Activated CD4-positive, alpha-beta T cell treated with anti-CD3 and anti-CD28 coated beads, Interleukin-2, amount 10 ng/mL, durations not matched to agents 7 days and 5 days (primary cell): ENCODE measurements around the gene TMEM139. TPM values are rescaled to one million over a fixed set of nuclear protein-coding genes. Genes with fewer than 3 reads are reported as not detected.

Experiments
- CTCF ChIA-PET: fragments of 350-600 bp; sonication (Branson Sonifier 250); formaldehyde crosslinking; loops from one replicate; lab custom pipeline; 2021; ENCODE audit warnings: antibody characterized with exemption; lab: Charles Lee
- POLR2A ChIA-PET: fragments of 350-600 bp; sonication (Branson Sonifier 250); formaldehyde crosslinking; loops from one replicate; lab custom pipeline; 2021; ENCODE audit warnings: antibody characterized with exemption; lab: Charles Lee
- DNase-seq: peaks from one replicate; pipeline ENCODE4 v3.0.0-alpha.2; 2020
- H3K27ac Mint-ChIP-seq: one replicate; pipeline ENCODE4 v1.8.0; 2021; ENCODE audit warnings: mild to moderate bottlenecking, moderate library complexity, mixed read lengths
- H3K27me3 Mint-ChIP-seq: one replicate; pipeline ENCODE4 v1.8.0; 2021; ENCODE audit warnings: mixed read lengths
- H3K36me3 Mint-ChIP-seq: one replicate; pipeline ENCODE4 v1.8.0; 2021; ENCODE audit warnings: low read depth, mixed read lengths
- H3K4me1 Mint-ChIP-seq: one replicate; pipeline ENCODE4 v1.8.0; 2021; ENCODE audit warnings: mixed read lengths
- H3K4me3 Mint-ChIP-seq: one replicate; pipeline ENCODE4 v1.8.0; 2021; ENCODE audit warnings: mild to moderate bottlenecking, moderate library complexity, mixed read lengths
- H3K9me3 Mint-ChIP-seq: one replicate; pipeline ENCODE4 v1.8.0; 2021; ENCODE audit warnings: mixed read lengths
- total RNA-seq, 2 experiments: library from RNA; stranded (reverse); gene quantifications; one replicate each; pipeline ENCODE4 v1.2.3, GENCODE V29; 2021

Gene TMEM139
- total RNA-seq, 2 experiments from 2014 or later: 0.29 to 0.57 TPM

DNA sequence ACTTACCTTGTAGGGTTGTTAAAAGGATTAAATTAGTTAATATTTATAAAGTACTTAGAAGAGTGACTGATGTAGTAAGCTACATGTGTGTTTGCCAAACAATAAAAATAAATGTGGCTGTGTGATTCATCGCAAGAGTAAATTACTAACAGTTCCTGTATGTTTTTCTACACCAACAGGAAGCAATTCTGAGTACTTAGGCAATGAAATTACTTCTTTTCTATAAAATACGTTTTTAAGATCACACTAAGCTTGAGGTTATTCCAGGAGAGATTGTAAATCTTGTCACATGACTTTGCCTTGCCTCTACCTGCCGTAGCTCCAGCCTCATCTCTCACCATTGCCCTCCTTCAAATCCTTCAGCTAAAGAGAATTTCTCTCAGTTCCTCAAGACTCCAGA is 39.6 kb upstream of the TMEM139 start:
- Mint-ChIP-seq H3K27me3 (no peaks in the 10 kb centered on the region), H3K9me3 (peaks cover 35% of the 10 kb centered on the region), H3K27ac (peak overlapping the region; percentile 82), H3K36me3 (peaks cover 40% of the 10 kb centered on the region), H3K4me3 (peak overlapping the region; percentile 35), H3K4me1 (peaks cover 87% of the 10 kb centered on the region)
- POLR2A ChIA-PET: interaction anchor here (0.6 to 1.1 kb wide), 3 partner anchors 18 to 127 kb away, joined by 3 to 5 read pairs (median 4); partner anchors contain the start of gene GSTK1
- CTCF ChIA-PET: interaction anchor here (0.9 to 1.6 kb wide), 4 partner anchors 14 to 437 kb away, joined by 3 read pairs; no protein-coding TSS in a partner anchor
- no peak for DNase-seq

GRCh38 chr7:143247372-143247771 is 37.4 kb upstream of the TMEM139 start:
- Mint-ChIP-seq H3K36me3 (peaks cover 59% of the 10 kb centered on the region), H3K9me3 (peaks cover 48% of the 10 kb centered on the region), H3K27ac (peak overlapping the region; percentile 34), H3K27me3 (no peaks in the 10 kb centered on the region), H3K4me3 (no peak overlapping the region), H3K4me1 (peaks cover 89% of the 10 kb centered on the region)
- CTCF ChIA-PET: interaction anchor here (0.6 to 1.2 kb wide), 3 partner anchors 52 to 122 kb away, joined by 3 read pairs; no protein-coding TSS in a partner anchor
- POLR2A ChIA-PET: no interaction called here
- DNase-seq: no peak

- POLR2A ChIA-PET: interaction anchor here (0.6 kb wide), 1 partner anchor 31 kb away, joined by 4 read pairs; no protein-coding TSS in a partner anchor
- no peak for DNase-seq
- Mint-ChIP-seq H3K27ac (peak overlapping the region; percentile 60), H3K36me3 (peaks cover 69% of the 10 kb centered on the region), H3K27me3 (no peaks in the 10 kb centered on the region), H3K4me1 (peaks cover 88% of the 10 kb centered on the region), H3K4me3 (no peak overlapping the region), H3K9me3 (peaks cover 59% of the 10 kb centered on the region)
- CTCF ChIA-PET: interaction anchor here (0.6 to 5.0 kb wide), 5 partner anchors 8 to 131 kb away, joined by 3 to 23 read pairs (median 3); no protein-coding TSS in a partner anchor
Measured at GRCh38 chr7:143248761-143249354, 35.9 kb upstream of the TMEM139 start.

GRCh38 chr7:143250199-143250598 is 34.6 kb upstream of the TMEM139 start:
- Mint-ChIP-seq H3K36me3 (peaks cover 73% of the 10 kb centered on the region), H3K27me3 (no peaks in the 10 kb centered on the region), H3K4me1 (peaks cover 86% of the 10 kb centered on the region), H3K27ac (peak overlapping the region; percentile 88), H3K4me3 (peak overlapping the region; percentile 10), H3K9me3 (peaks cover 61% of the 10 kb centered on the region)
- ChIA-PET POLR2A (no interaction called here), CTCF (interaction anchor here (1.3 to 5.0 kb wide), 4 partner anchors 10 to 60 kb away, joined by 3 to 23 read pairs (median 7); no protein-coding TSS in a partner anchor)
- DNase-seq: no peak

DNA sequence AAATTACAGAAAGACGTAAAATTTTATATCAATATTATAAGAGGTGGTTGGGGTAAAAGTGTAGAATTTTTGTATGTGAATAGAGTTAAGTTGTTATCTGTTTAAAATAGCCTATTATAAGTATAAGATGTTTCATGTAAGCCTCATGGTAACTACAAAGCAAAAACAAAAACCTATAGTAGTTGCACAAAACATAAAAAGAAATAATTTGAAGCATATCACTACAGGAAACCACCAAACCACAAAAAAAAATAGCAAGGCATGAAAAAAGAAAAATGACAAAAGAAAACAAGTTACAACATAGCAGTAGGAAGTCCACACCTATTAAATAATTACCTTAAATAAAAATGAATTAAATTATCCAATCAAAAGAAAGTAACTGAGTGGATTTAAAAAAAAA is 33.9 kb upstream of the TMEM139 start:
- Mint-ChIP-seq H3K36me3 (peaks cover 71% of the 10 kb centered on the region), H3K27me3 (no peaks in the 10 kb centered on the region), H3K27ac (peak overlapping the region; percentile 88), H3K4me3 (peak overlapping the region; percentile 10), H3K4me1 (peaks cover 86% of the 10 kb centered on the region), H3K9me3 (peaks cover 60% of the 10 kb centered on the region)
- no peak for DNase-seq
- ChIA-PET CTCF (interaction anchor here (1.3 to 5.0 kb wide), 5 partner anchors 10 to 59 kb away, joined by 3 to 23 read pairs (median 4); no protein-coding TSS in a partner anchor), POLR2A (no interaction called here)

GRCh38 chr7:143252006-143252405 is 32.8 kb upstream of the TMEM139 start:
- H3K27me3 Mint-ChIP-seq: no peaks in the 10 kb centered on the region
- H3K36me3 Mint-ChIP-seq: peaks cover 66% of the 10 kb centered on the region
- peaks cover 54% of the 10 kb centered on the region for H3K9me3 Mint-ChIP-seq
- peak overlapping the region; percentile 88 for H3K27ac Mint-ChIP-seq
- POLR2A ChIA-PET: no interaction called here
- CTCF ChIA-PET: interaction anchor here (1.3 to 5.0 kb wide), 3 partner anchors 9 to 27 kb away, joined by 4 to 23 read pairs (median 10); no protein-coding TSS in a partner anchor
- DNase-seq: peak; percentile 33
- H3K4me3 Mint-ChIP-seq: no peak overlapping the region
- H3K4me1 Mint-ChIP-seq: peaks cover 84% of the 10 kb centered on the region

GRCh38 chr7:143255564-143255963 is 29.2 kb upstream of the TMEM139 start:
- no peaks in the 10 kb centered on the region for H3K27me3 Mint-ChIP-seq
- POLR2A ChIA-PET: interaction anchor here (0.6 to 1.1 kb wide), 2 partner anchors 8 to 42 kb away, joined by 3 read pairs; partner anchors contain the start of gene GSTK1
- H3K9me3 Mint-ChIP-seq: peaks cover 34% of the 10 kb centered on the region
- no peak for DNase-seq
- CTCF ChIA-PET: interaction anchor here (1.0 to 3.2 kb wide), 6 partner anchors 8 to 248 kb away, joined by 3 to 17 read pairs (median 6); partner anchors contain the start of genes CASP2 and GSTK1
- peaks cover 79% of the 10 kb centered on the region for H3K4me1 Mint-ChIP-seq
- peak overlapping the region; percentile 17 for H3K4me3 Mint-ChIP-seq
- peaks cover 43% of the 10 kb centered on the region for H3K36me3 Mint-ChIP-seq
- H3K27ac Mint-ChIP-seq: peak overlapping the region; percentile 74

- no peak overlapping the region for H3K4me3 Mint-ChIP-seq
- peaks cover 37% of the 10 kb centered on the region for H3K36me3 Mint-ChIP-seq
- POLR2A ChIA-PET: interaction anchor here (0.6 kb wide), 1 partner anchor 41 kb away, joined by 3 read pairs; no protein-coding TSS in a partner anchor
- no peak overlapping the region for H3K27ac Mint-ChIP-seq
- CTCF ChIA-PET: interaction anchor here (1.0 to 3.2 kb wide), 4 partner anchors 14 to 249 kb away, joined by 3 to 17 read pairs (median 6); no protein-coding TSS in a partner anchor
- H3K4me1 Mint-ChIP-seq: peaks cover 76% of the 10 kb centered on the region
- no peaks in the 10 kb centered on the region for H3K27me3 Mint-ChIP-seq
- DNase-seq: no peak
- peaks cover 30% of the 10 kb centered on the region for H3K9me3 Mint-ChIP-seq
Measured at GRCh38 chr7:143256325-143256724, 28.4 kb upstream of the TMEM139 start.

DNA sequence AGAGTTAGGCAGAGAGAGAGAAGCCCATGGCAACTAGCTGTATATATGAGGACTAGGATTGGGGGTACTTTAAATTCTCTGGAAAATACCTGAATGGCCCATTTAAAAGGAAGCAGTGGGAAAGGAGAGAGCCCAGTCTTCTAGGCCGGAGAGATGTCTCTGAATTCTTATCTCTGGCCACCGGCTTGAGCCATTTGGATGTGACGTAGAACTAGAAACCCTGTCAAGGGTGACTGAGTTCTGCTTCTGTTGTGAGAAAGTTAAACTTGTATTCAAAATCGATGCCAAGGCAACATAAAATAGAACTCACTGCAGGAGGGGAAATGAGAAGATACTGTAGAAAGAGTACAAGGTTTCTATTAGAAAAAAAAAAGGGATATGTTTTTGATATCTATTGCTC is 27.8 kb upstream of the TMEM139 start:
- H3K36me3 Mint-ChIP-seq: peaks cover 34% of the 10 kb centered on the region
- peaks cover 73% of the 10 kb centered on the region for H3K4me1 Mint-ChIP-seq
- POLR2A ChIA-PET: interaction anchor here (0.7 kb wide), 1 partner anchor 36 kb away, joined by 13 read pairs; no protein-coding TSS in a partner anchor
- DNase-seq: no peak
- H3K4me3 Mint-ChIP-seq: no peak overlapping the region
- CTCF ChIA-PET: interaction anchor here (4.8 kb wide), 1 partner anchor 16 kb away, joined by 21 read pairs; no protein-coding TSS in a partner anchor
- peaks cover 27% of the 10 kb centered on the region for H3K9me3 Mint-ChIP-seq
- H3K27ac Mint-ChIP-seq: no peak overlapping the region
- H3K27me3 Mint-ChIP-seq: no peaks in the 10 kb centered on the region

- DNase-seq: no peak
- Mint-ChIP-seq H3K27ac (no peak overlapping the region), H3K9me3 (peaks cover 22% of the 10 kb centered on the region), H3K36me3 (peaks cover 31% of the 10 kb centered on the region), H3K4me1 (peaks cover 71% of the 10 kb centered on the region), H3K4me3 (no peak overlapping the region), H3K27me3 (no peaks in the 10 kb centered on the region)
- ChIA-PET POLR2A (interaction anchor here (0.7 kb wide), 1 partner anchor 35 kb away, joined by 13 read pairs; no protein-coding TSS in a partner anchor), CTCF (interaction anchor here (0.8 to 4.8 kb wide), 3 partner anchors 10 to 31 kb away, joined by 3 to 21 read pairs (median 4); partner anchors contain the start of gene CASP2)
Measured at GRCh38 chr7:143257501-143257900, 27.3 kb upstream of the TMEM139 start.

DNA sequence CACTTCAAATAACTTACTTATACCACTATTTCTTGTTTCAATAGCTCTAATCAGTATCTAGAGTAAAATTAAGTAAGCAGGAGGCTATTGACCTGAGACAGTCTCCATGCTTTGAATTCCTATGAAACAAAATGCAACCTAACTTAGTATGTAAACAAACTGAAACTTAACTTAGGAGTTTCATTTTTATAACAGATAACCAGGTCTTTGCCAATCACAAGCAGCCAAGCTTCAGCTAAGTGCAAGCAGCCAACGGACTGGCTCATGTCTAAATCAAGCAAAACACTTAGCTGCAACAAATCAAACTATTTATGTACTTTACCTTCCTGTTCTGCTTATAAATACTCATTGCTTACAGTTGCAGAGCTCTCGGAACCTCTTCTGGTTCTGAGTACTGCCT is 25.9 kb upstream of the TMEM139 start:
- H3K27ac Mint-ChIP-seq: peak overlapping the region; percentile 87
- POLR2A ChIA-PET: interaction anchor here (1.1 kb wide), 1 partner anchor 15 kb away, joined by 3 read pairs; no protein-coding TSS in a partner anchor
- CTCF ChIA-PET: interaction anchor here (0.8 to 4.8 kb wide), 4 partner anchors 8 to 46 kb away, joined by 3 to 21 read pairs (median 4); no protein-coding TSS in a partner anchor
- peaks cover 13% of the 10 kb centered on the region for H3K9me3 Mint-ChIP-seq
- peaks cover 72% of the 10 kb centered on the region for H3K4me1 Mint-ChIP-seq
- peak overlapping the region; percentile 42 for H3K4me3 Mint-ChIP-seq
- H3K27me3 Mint-ChIP-seq: no peaks in the 10 kb centered on the region
- H3K36me3 Mint-ChIP-seq: peaks cover 27% of the 10 kb centered on the region
- DNase-seq: peak; percentile 43

GRCh38 chr7:143259765-143260164 is 25.0 kb upstream of the TMEM139 start:
- Mint-ChIP-seq H3K36me3 (peaks cover 27% of the 10 kb centered on the region), H3K27ac (peak overlapping the region; percentile 27), H3K9me3 (peaks cover 6% of the 10 kb centered on the region), H3K4me3 (no peak overlapping the region), H3K27me3 (no peaks in the 10 kb centered on the region), H3K4me1 (peaks cover 75% of the 10 kb centered on the region)
- ChIA-PET CTCF (interaction anchor here (0.7 to 4.8 kb wide), 2 partner anchors 10 to 19 kb away, joined by 3 to 21 read pairs; no protein-coding TSS in a partner anchor), POLR2A (no interaction called here)
- no peak for DNase-seq
